Measurements from ENCODE around the gene TRIM66.

The TRIM66 gene

GRCh38 chr11:8593455-8593854 is 89.0 kb downstream of the TRIM66 start:
- Histone ChIP-seq H3K36me3 (ENCODE audit: insufficient read depth, low read length) (no peaks in the 10 kb centered on the region), H3K27ac (ENCODE audit: low read length) (no peak overlapping the region), H3K79me2 (ENCODE audit: insufficient read depth, low read length) (no peaks in the 10 kb centered on the region), H3K4me1 (ENCODE audit: insufficient read depth, low read length) (no peaks in the 10 kb centered on the region), H3K9me3 (ENCODE audit: insufficient read depth, low read length, severe bottlenecking) (no peaks in the 10 kb centered on the region), H3K9ac (ENCODE audit: low read depth, low read length) (no peak overlapping the region), H3K4me3 (ENCODE audit: low read depth in 1 of 2, low read length in 2 of 2) (no peak overlapping the region), H3K4me2 (ENCODE audit: insufficient read depth, low read length) (no peak overlapping the region), H4K20me1 (ENCODE audit: insufficient read depth, low read length) (no peaks in the 10 kb centered on the region), H2AFZ (ENCODE audit: low read depth, low read length) (no peak overlapping the region), H3K27me3 (ENCODE audit: insufficient read depth, low read length, poor library complexity) (peaks cover 24% of the 10 kb centered on the region)
- DNase-seq (no peak), ATAC-seq (ENCODE audit: insufficient read depth, low read depth) (no peak)
- TF ChIP-seq CTCF (IDR thresholded peaks at IDR 0.05; ENCODE audit: borderline replicate concordance, extremely low read depth, low read length, poor library complexity, severe bottlenecking), result no peak
- no peak for TF ChIP-seq EZH2 (IDR thresholded peaks at IDR 0.05; ENCODE audit: borderline replicate concordance, low read depth, low read length, severe bottlenecking)

GRCh38 chr11:8587915-8588314 is 94.5 kb downstream of the TRIM66 start:
- Histone ChIP-seq H3K9me3 (ENCODE audit: insufficient read depth, low read length, severe bottlenecking) (no peaks in the 10 kb centered on the region), H3K79me2 (ENCODE audit: insufficient read depth, low read length) (no peaks in the 10 kb centered on the region), H2AFZ (ENCODE audit: low read depth, low read length) (no peak overlapping the region), H3K4me1 (ENCODE audit: insufficient read depth, low read length) (no peaks in the 10 kb centered on the region), H3K4me2 (ENCODE audit: insufficient read depth, low read length) (no peak overlapping the region), H3K27ac (ENCODE audit: low read length) (no peak overlapping the region), H3K4me3 (ENCODE audit: low read depth in 1 of 2, low read length in 2 of 2) (no peak overlapping the region), H3K27me3 (ENCODE audit: insufficient read depth, low read length, poor library complexity) (peaks cover 10% of the 10 kb centered on the region), H4K20me1 (ENCODE audit: insufficient read depth, low read length) (no peaks in the 10 kb centered on the region), H3K36me3 (ENCODE audit: insufficient read depth, low read length) (no peaks in the 10 kb centered on the region), H3K9ac (ENCODE audit: low read depth, low read length) (no peak overlapping the region)
- TF ChIP-seq EZH2 (IDR thresholded peaks at IDR 0.05; ENCODE audit: borderline replicate concordance, low read depth, low read length, severe bottlenecking), result no peak
- TF ChIP-seq CTCF (IDR thresholded peaks at IDR 0.05; ENCODE audit: borderline replicate concordance, extremely low read depth, low read length, poor library complexity, severe bottlenecking), result no peak
- DNase-seq, result no peak
- ATAC-seq (ENCODE audit: insufficient read depth, low read depth), result no peak

GRCh38 chr11:8586805-8587204 is 95.7 kb downstream of the TRIM66 start:
- Histone ChIP-seq H3K9me3 (ENCODE audit: insufficient read depth, low read length, severe bottlenecking) (no peaks in the 10 kb centered on the region), H3K4me3 (ENCODE audit: low read depth in 1 of 2, low read length in 2 of 2) (no peak overlapping the region), H3K27me3 (ENCODE audit: insufficient read depth, low read length, poor library complexity) (peaks cover 10% of the 10 kb centered on the region), H3K36me3 (ENCODE audit: insufficient read depth, low read length) (no peaks in the 10 kb centered on the region), H3K4me1 (ENCODE audit: insufficient read depth, low read length) (no peaks in the 10 kb centered on the region), H3K79me2 (ENCODE audit: insufficient read depth, low read length) (no peaks in the 10 kb centered on the region), H3K9ac (ENCODE audit: low read depth, low read length) (no peak overlapping the region), H4K20me1 (ENCODE audit: insufficient read depth, low read length) (no peaks in the 10 kb centered on the region), H3K27ac (ENCODE audit: low read length) (no peak overlapping the region), H2AFZ (ENCODE audit: low read depth, low read length) (no peak overlapping the region), H3K4me2 (ENCODE audit: insufficient read depth, low read length) (no peak overlapping the region)
- no peak for DNase-seq
- ATAC-seq (ENCODE audit: insufficient read depth, low read depth), result no peak
- TF ChIP-seq EZH2 (IDR thresholded peaks at IDR 0.05; ENCODE audit: borderline replicate concordance, low read depth, low read length, severe bottlenecking) (no peak), CTCF (IDR thresholded peaks at IDR 0.05; ENCODE audit: borderline replicate concordance, extremely low read depth, low read length, poor library complexity, severe bottlenecking) (no peak)

GRCh38 chr11:8586184-8586583 is 96.3 kb downstream of the TRIM66 start:
- H3K9ac ChIP-seq (ENCODE audit: low read depth, low read length), result no peak overlapping the region
- no peak overlapping the region for H2AFZ ChIP-seq (ENCODE audit: low read depth, low read length)
- no peak overlapping the region for H3K27ac ChIP-seq (ENCODE audit: low read length)
- no peak overlapping the region for H3K4me3 ChIP-seq (ENCODE audit: low read depth in 1 of 2, low read length in 2 of 2)
- no peaks in the 10 kb centered on the region for H3K9me3 ChIP-seq (ENCODE audit: insufficient read depth, low read length, severe bottlenecking)
- no peaks in the 10 kb centered on the region for H3K4me1 ChIP-seq (ENCODE audit: insufficient read depth, low read length)
- DNase-seq (no peak), ATAC-seq (ENCODE audit: insufficient read depth, low read depth) (no peak)
- H3K36me3 ChIP-seq (ENCODE audit: insufficient read depth, low read length), result no peaks in the 10 kb centered on the region
- H4K20me1 ChIP-seq (ENCODE audit: insufficient read depth, low read length), result no peaks in the 10 kb centered on the region
- H3K27me3 ChIP-seq (ENCODE audit: insufficient read depth, low read length, poor library complexity), result peaks cover 10% of the 10 kb centered on the region
- TF ChIP-seq CTCF (IDR thresholded peaks at IDR 0.05; ENCODE audit: borderline replicate concordance, extremely low read depth, low read length, poor library complexity, severe bottlenecking) (no peak), EZH2 (IDR thresholded peaks at IDR 0.05; ENCODE audit: borderline replicate concordance, low read depth, low read length, severe bottlenecking) (no peak)
- no peaks in the 10 kb centered on the region for H3K79me2 ChIP-seq (ENCODE audit: insufficient read depth, low read length)
- H3K4me2 ChIP-seq (ENCODE audit: insufficient read depth, low read length), result no peak overlapping the region
